Measurements from ENCODE around the gene MED10.

The MED10 gene

DNA sequence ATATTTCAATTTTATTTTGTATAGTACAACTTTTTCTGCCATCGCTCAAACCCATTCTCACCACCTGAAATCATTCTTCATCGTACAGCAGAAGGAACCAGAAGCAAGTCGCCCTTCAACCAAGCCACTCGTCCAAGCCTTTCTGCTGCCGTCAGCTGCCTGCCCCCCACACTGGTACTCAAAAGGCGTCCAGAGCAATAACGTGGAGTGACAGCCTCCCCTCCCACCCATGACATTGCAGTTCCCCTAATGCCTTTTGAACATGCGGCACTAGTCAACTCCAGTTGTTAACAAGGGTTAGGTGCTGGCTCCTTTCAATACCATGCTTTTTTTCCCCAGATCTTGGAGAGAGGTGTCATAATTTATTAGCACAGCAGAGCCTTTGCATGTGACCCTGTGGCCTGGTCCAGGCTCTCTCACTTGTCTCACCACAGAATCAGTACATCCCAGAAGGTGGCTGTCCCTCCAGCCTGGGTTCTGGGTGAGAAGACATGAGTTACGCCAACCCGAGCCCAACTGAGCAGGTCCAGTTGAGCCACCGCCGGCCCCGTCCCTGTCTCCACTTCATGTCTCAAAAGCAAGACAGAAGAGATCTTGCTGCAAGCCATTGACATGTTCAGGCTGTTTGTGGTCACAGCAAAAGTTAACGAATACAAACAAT is 20.4 kb upstream of the MED10 start:
- DNase-seq: no peak

DNA sequence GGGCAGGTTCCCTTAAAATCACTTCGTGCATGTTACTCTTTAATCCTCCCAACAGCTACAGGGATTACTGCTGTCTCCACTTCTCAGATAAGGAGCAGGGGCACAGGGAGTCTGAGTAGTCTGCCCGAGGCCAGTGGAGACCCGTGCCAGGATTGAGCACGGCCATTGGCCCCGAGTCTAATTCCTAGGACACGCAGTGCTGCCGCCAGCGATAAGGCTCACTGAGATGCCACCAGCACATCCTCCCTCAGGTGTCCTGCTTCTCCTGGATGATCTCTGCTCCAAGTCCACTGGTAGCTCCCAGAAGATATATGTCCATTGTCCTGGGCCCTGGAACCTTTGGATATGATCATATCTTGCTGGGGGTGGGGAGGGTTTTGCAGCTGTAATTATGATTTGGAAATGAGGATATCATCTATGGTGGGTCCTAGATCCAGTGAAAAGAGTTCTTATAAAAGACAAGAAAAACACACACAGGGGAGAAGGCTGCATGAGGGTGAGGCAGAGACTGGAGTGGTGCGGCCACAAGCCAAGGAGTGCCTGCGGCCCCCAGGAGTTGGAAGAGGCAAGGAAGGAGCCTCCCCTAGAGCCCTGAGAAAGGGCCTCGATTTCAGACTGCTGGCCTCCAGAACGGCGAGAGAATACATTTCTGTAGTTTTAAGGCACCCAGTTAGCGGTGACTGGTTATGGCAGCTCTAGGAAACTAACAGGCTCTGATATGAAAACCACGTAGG is 19.4 kb upstream of the MED10 start:
- no peak for DNase-seq

DNA sequence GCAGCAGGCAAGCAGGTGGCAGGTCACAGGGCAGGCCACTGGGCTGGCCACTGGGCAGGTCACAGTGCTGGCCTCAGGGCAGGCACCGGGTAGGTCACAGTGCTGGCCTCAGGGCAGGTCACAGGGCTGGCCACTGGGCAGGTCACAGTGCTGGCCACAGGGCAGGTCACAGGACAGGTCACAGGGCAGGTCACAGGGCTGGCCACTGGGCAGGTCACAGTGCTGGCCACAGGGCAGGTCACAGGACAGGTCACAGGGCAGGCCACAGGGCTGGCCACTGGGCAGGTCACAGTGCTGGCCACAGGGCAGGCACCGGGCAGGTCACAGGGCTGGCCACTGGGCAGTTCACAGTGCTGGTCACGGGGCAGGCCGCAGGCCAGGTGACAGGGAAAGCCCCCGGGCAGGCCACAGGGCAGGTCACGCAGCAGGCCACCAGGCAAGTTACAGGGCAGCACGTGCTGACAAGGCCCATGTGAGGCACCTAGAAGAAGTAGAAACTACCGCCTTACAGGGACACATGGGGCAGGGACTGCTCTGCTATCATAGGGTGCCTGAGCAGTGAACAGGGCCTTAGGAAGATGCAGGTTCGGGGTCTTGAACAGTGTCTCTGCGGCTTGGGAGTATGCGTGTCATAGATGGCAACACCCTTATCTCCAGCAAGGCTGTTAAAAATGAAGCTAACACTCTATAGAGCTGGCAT is 18.6 kb upstream of the MED10 start:
- DNase-seq: no peak

DNA sequence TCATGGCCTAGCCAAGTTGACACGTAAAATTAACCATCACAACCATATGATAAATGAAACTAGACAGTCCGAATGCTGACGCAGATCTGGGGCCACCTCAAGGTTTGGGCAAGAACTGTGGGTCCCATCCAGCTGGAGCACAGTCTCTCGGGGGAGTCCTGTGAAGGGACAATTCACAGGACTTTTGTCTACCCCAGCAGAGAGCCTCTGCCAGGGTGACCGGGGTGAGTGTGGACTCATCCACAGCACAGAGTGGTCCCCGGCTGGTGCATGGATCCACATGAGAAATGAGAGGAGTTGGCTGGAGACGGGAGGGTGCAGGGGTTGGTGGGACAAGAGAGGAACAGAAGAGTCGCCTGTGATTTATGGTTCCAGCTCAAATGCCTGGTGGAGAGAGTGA is 17.7 kb upstream of the MED10 start:
- no peak for DNase-seq

DNA sequence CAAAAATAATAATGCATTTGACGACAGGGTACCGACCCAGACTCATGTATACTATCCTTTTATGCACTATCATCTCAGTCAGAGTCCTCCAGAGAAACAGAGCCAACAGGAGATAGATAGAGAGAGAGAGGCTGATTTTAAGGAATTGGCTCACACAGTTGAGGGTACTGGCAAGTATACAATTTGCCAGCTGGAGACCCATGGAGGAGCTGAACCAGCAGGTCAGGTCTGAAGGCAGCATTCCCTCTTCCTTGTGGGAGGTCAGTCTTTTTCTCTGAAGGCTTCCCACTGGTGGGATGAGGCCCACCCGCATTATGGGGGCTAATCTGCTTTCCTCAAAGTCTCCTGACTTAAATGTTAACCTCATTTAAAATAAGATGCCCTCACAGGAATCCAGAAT is 17.3 kb upstream of the MED10 start:
- no peak for DNase-seq

DNA sequence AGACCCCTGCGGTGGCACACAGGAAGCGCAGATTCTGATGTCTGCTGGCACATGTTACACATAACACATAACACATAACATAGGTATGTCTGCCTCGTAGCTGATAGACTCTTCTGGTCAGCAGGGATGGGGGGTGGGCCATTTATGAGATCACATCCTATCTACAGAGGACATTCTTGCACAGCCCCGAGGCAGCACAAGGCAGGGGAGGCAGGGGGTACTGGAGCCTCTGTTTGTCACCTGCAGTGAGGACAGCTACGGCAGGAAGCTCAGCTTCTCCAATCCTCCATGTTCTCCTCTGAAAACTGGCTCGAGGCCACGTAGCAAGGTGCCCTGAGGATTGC is 16.7 kb upstream of the MED10 start:
- no peak for DNase-seq

DNA sequence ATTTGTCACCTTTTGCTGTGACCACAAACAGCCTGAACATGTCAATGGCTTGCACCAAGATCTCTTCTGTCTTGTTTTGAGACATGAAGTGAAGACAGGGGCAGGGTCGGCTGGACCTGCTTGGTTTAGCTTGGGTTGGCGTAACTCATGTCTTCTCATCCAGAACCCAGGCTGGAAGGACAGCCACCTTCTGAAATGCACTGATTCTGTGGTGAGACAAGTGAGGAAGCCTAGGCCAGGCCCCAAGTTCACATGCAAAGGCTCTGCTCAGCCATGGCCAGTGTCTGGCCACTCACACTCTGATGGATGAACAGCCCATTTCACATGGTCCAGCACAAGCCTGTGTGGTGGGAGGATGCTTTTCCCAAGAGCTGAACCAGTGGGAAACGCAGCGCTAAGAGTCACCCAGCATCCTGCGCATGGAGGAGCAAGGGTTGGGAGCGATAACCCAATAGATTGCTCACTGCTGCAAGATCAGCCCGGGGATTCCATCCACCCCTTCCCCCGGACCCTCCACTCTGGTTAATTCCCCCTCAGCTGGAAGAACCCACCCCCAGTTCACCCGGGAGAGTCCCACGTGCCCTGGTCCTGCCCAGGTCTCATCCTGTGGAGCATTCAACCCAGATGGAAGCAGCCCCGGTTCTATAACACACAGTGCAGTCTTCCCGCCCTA is 16.2 kb upstream of the MED10 start:
- DNase-seq: no peak

DNA sequence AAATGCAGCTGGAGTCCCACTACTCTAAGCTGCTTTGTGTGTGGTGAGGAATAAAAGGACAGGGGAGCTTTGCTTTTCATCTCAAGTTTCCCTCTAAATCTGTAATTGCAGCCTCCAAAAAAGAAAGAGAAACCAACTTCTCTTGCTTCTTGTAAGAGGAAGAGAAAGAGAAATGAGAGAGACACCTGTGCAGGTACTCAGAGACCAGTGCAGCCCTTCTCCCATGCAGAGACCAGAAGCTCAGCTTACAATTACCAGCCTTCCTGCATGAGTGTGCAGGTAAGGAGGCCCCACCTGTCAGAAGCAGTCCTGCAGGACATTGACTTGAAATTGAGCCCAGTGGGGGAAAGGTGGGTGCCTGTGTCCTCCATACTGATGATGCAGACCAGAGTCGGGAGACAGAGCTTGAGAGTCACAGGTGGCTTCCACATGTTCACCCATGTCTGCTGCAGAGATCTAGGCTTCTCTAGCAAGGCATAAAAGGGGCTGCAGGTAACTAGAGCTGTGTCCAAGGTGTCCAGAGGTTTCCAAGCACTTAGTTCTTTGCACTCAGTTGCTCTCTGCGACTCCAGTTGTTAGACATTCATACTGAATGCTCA is 15.3 kb upstream of the MED10 start:
- DNase-seq: no peak

DNA sequence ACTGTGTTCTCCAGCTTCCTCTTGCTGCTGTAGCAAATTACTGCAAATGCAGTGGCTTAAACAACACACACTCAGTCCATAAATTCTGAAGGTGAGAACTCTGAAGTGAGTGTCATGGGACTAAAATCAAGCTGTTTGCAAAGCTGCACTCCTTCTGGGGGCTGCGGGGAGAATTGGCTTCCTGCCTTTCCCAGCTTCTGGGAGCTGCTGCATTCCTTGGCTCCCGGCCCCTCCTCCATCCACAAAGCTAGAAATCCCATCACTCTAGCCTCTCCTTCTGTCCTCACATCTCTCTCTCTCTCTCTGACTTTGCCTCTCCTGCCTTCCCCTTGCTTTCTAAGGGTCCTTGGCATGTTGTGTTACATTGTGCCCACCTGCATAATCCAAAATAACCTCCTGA is 14.2 kb upstream of the MED10 start:
- DNase-seq: no peak

DNA sequence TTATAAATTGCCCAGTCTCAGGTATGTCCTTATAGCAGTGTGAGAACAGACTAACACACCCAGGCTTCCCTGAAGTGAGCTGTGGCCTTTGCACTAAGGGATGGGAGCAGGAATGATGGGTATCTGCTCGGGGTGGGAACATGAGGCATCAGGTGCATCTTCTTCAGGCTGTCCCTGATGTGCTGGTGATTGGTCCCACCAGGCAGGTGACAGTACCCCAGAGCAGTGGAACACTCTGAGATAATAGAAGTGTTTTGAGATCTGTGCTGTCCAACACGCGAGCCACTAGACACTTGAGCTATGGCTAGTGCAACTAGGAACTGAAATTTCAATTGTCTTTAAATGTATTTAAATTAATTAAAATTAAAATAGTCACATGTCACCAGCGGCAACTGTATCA is 12.8 kb upstream of the MED10 start:
- DNase-seq: no peak

DNA sequence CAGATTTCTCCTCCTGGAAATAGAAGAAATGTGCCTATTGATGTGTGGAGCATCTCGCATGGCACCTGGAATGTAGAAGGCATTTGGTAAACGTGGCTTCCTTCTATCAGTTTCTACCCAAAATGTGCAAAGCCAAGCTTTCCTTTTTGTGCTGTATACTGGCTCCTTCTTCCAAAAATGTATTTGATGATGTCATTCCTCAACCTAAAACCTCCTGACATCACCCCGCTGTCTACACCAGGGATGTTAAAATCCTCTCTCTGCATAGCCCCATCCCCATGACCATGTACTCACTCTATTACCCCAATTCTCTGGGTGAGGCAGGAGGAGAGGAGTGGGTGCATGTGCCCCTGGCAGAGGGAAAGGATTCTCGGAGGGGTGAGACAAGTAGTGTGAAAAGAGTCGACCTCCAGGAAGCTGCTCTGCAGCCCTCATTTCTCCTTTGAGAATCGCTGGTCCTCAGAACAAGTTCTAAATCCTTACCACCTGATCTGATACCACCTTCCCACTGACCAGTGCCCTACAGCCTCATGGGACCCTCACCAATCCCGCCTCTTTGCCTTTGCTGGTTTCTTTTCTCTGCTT is 11.7 kb upstream of the MED10 start:
- no peak for DNase-seq

DNA sequence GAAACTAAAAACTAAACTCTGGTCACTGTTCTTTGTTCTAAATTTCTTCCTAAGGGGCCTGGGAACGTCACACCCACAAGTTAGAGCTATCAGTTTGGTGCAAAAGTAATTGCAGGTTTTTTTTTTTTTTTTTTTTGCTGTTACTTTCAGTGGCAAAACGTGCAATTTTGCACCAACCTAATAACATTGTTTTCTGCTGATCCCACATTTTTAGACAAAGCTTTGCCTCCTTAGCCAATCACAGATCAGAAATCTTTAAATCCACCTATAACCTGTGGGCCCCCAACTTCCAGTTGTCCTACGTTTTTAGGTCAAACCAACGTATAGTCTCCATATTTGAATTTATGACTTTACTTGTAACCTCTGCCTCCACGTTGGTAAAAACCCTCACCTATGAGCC is 11.1 kb upstream of the MED10 start:
- no peak for DNase-seq

DNA sequence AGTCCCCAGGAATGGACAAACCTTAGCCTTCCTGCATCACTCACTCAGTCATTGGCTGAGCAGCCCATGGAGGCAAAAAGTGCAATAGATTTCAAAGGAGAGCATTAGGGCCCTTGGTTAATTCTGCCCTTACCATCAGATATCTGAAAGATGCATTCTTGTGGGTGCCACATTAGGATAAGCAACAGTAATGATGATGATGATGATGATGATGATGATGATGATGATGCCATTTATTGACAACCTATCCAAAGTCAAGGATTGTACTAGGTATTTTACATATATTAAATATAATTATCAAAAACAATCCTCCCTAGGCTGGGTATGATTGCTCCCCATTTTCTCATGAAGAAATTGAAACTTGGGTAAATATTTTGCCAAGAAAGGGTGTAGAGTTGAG is 9.6 kb upstream of the MED10 start:
- no peak for DNase-seq

DNA sequence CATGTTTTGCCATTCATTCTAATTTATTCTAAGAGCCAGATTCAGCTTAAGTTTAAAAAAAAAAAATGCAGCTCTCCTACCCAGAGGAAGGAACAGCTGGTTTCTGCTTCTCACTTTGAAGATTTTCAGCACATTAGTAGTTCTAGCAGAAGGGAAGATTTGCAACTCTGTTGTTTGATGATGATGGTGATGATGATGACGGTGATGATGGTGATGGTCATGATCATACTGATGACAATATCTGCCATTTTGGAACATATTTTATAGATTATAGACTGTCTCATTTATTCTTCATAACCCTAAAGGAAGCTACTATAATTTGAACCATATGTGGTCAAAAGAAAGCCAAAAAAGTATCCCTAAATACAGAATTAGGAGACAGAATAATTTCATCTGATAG is 7.9 kb upstream of the MED10 start:
- DNase-seq: no peak

DNA sequence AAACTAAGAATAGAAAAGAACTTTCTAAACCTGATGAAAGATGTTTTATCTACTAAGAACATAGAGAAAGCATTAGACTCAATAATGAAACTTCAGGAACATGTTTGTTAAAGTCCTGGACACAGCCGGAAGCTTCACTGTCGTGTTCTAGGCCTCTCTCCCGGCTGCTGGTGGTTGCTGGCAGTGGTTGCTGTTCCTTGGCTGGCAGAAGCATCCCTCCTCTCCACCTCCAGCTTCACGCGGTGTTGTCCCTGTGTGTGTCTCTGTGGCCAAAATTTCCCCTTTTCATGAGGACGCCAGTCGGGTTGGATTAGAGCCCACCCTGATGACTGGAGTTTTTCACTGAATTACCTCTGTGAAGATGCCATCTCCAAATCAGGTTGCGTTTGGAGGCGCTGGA is 6.5 kb upstream of the MED10 start:
- no peak for DNase-seq

DNA sequence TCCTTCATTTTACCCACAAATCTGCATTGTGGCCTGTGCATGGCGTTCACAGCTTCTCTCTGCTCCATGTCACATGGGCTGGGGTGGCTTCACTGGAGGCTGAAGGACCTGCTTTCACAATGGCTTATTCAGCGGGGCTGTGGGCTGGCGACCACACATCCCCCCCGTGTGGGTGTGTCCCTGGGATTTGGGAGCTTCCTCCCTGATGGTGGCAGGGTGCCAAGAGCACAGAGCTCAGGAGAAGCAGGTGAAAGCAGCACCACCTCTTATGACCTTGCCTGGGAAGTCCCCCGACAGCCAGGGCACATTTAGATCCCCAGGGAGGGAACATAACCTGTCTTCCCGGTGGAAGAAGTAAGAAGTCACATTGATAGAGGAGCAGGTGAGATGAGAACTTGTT is 5.0 kb upstream of the MED10 start:
- DNase-seq: no peak

DNA sequence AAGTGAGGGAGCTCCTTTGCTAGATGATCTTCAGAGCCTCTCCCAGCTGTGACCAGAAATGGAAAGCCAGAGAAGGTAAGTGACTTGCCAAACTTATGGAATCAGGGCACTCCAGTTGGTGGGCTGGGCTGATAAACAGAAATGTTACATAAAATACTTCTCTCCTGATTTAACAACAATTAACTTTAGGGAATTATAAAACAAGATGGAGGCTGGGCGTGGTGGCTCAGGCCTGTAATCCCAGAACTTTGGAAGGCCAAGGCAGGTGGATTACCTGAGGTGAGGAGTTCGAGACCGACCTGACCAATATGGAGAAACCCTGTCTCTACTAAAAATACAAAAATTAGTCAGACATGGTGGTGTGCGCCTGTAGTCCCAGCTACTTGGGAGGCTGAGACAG is 899 bp upstream of the MED10 start:
- no peak for DNase-seq

DNA sequence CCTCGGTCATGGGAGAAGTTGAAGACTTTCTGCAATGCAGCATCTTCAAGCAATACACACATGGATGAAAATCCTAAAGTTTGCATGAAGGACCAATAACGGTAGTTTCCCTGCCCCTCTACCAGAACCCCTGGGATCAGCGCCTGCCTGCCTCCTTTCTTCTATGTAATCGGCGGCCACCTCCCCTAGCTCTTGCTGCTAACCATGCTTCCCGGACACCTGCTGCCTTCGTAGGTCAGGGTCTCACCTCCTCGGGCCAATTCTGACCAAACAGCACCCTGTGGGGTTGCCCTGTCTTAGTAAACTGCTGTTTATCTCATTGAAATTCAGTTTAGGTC is 388 bp upstream of the MED10 start:
- DNase-seq: no peak

DNA sequence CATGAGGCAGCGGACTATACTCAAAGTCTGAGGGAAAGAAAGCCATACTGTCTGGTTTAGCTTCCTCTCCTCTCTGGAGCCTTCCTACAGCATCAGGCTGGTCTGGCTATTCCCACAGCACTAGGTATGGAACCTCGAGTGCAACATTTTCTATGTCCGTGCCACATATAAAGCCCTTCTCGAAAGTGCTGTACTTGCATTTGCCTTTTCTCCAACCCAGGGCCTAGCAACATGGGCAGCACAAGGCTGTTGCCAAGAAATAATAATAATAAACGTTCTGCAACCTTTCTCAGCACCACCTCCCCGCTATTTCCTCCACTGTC is 804 bp downstream of the MED10 start:
- no peak for DNase-seq

DNA sequence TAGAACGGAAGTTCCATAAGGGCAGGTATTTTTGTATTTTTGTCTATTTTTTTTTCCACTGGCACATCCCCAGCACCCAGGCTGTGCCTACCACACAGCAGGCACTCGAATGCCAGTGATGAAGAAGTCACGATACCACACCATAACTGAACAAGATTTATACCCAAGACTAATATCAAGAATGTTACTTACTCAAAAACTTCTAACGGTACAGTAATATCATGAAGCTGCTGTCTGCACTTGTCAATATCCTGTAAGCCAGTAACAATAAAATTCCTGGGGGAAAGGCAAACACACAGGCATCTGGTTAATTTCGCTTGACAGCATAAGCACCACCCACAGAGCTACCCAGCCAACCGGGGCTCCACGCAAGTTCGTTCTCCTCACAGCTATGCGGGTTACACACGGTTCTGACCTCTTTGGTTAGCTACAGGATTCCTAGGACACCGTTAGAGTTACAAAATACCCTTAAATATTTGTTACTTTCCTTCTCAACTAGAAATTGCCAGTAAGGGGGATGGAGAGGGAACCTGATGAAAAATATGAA is 1.3 kb downstream of the MED10 start:
- no peak for DNase-seq

DNA sequence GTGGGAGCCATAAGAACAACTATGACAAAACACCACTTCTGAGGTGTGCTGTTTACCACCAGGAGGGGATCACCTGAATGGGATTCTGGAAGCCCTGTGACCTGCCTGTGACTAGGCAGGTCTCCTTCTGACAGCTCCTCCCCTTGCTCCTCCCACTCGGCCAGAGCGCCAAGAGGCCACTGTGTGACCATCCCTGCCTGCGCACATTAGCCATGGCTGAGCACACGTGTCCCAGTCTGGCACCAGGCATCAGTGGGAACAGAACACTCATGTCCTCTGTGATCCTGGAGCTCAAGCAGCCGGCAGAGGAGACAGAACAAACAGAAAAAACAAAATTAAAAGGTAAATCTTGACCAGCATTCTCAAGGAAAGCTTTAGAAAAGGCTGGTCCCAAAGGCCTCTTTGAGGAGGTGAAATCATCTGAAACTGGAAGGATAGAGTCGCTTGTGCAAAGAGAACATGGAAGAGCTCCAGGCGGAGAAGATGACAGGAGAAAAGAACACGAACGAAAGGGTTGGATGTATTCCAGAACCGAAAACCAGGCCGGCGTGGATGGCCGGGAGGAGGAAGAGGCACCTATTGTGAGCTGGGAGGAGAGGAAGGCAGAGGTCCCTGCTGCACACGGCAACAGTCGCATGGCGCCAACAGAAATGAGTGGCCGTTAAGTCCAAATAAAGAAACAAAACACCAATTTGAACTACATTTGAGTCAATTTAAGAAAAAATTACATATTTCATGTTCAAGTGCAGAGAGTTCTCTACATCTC is 5.1 kb downstream of the MED10 start:
- no peak for DNase-seq

All from NCI-H1694 (cell line).